C4-2B (cell line): ENCODE results near the gene RRAS2.

ENCODE experiments used
- H3K27ac ChIP-seq: fragments of 450-650 bp; 2 replicates; pipeline ENCODE4 v1.5.1; 2017
- CTCF ChIP-seq: fragments of 450-650 bp; conservative IDR thresholded peaks from 2 replicates; pipeline ENCODE4 v1.5.1; 2017; ENCODE audit warnings: mild to moderate bottlenecking
- ZFX ChIP-seq: fragments of 450-650 bp; IDR thresholded peaks from 2 replicates; pipeline ENCODE4 v1.6.1; 2017

Gene RRAS2

GRCh38 chr11:14235701-14236100 lies 123.3 kb downstream of the RRAS2 start:
- TF ChIP-seq CTCF (no peak), ZFX (no peak)
- H3K27ac ChIP-seq = no peak overlapping the region

DNA sequence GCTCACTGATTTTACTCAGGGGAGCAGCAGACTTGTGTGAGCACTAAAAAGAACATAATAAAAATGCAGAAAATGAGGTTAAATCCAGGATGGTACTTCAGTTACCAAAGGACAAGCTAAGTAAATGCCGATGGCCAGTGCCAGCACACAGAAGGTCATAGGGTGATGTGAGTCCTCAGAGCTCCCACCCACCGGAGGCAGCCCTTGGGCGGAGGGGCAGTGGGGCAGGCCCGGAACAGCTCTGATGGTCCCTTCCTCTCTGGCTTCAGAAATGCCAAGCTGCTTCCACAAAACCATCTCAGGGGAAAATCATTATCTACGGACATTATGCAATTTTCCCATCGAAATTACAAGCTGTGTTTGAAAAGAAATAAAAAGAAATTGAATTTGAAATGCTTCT lies 124.5 kb downstream of the RRAS2 start:
- H3K27ac ChIP-seq = no peak overlapping the region
- TF ChIP-seq CTCF (no peak), ZFX (no peak)

DNA sequence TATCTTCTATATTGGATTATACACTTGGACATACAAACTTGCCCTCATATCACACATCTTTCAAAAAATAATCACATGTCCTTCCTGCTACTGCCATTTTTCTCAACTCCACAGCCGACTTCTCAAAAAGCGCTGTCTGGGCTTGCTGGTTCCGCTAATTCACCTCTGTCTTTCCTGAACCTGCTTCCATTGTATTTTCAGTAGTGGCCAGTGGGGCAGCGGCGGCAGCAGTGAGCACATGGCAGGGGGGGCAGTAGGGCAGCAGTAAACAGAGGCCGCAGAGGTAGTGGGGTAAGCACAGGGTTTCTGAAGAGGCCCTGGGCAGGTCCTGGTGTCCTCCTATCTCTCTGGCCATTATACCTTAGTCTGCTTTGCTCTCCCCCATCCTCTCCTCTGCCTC lies 126.3 kb downstream of the RRAS2 start:
- TF ChIP-seq ZFX = no peak
- TF ChIP-seq CTCF = peak; percentile 87
- H3K27ac ChIP-seq = no peak overlapping the region

DNA sequence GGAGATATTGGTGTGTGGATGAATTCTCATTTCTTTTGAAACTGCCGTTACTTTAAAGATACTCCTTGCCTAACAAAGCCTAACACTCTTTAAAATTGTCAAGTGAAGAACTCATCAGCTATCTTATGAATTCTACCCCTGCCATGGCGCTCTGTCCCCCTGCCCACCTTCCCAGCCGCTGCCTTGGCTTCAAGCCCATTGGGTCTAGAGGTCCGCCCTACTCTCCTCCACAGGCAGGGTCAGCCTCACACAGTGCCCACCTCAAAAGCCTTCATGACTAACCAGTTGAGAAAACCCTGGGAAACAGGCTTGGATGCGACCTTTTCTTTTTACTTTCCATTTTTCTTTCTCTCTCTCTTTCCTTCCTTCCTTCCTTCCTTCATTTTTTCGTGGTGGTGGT lies 128.6 kb downstream of the RRAS2 start:
- TF ChIP-seq CTCF = no peak
- H3K27ac ChIP-seq = no peak overlapping the region

GRCh38 chr11:14229472-14229871 lies 129.5 kb downstream of the RRAS2 start:
- no peak overlapping the region for H3K27ac ChIP-seq

DNA sequence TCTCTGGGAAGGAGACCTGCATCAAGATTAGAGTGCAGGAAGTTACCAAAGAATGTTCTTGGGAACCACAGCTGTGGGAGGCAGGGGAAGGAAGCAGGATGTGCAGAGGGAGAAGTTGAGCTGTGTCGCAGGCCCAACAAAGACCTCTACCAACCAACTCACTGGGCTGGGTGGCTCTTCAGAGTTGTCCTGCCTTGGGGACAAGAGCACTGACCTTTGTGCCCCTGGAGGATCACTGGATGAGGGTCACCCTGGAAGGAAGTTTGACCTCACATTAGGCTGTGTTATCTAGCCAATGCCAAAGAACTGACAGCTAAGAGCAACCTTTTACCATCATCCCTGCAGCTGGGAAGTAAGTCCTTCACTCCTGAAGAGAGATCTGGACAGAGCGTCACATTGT lies 130.6 kb downstream of the RRAS2 start:
- no peak for TF ChIP-seq CTCF
- no peak for TF ChIP-seq ZFX
- no peak overlapping the region for H3K27ac ChIP-seq

More at GRCh38 chr11:14229472-14229871, 129.5 kb downstream of the RRAS2 start:
- TF ChIP-seq CTCF (no peak), ZFX (no peak)
